HCT116 (cell line): Measurements from ENCODE around the gene FBXW4. TPM values are rescaled to one million over a fixed set of nuclear protein-coding genes. Genes with fewer than 3 reads are reported as not detected.

Experiments used
- ATAC-seq: fragments of 200-7000 bp; cut with Tn5 transposase; 2 replicates; pipeline ENCODE4 v1.9.1; 2020; ENCODE audit warnings: mild to moderate bottlenecking, moderate library complexity
- BruUV-seq: library from RNA; stranded (reverse); fragments of 400-500 nt; replicated peaks from 2 replicates; lab custom pipeline; 2021; lab: Mats Ljungman, UMichigan
- CTCF ChIA-PET: fragments of 300-600 bp; sonication (Branson Sonifier 250); formaldehyde crosslinking; loops from one replicate; lab custom pipeline; 2021; ENCODE audit warnings: antibody characterized with exemption; lab: Charles Lee
- POLR2A ChIA-PET: fragments of 300-600, 350-600 bp; sonication (Branson Sonifier 250); formaldehyde crosslinking; loops from one replicate; lab custom pipeline; 2021; ENCODE audit warnings: antibody characterized with exemption; lab: Charles Lee
- RAD21 ChIA-PET, 2 experiments: fragments of 300-600 bp; sonication (Branson Sonifier 250); formaldehyde crosslinking; loops; one replicate each; lab custom pipeline; 2023; ENCODE audit warnings: low total read pairs in 2 of 2; ENCODE audit not compliant: uncharacterized antibody in 2 of 2, unreplicated experiment in 2 of 2, low non-redundant PET in 1 of 2; lab: Charles Lee
- DNase-seq: peaks from one replicate; pipeline ENCODE4 v3.0.0-alpha.2; 2010; ENCODE audit warnings: low read depth, low spot score
- H2AFZ ChIP-seq: fragments of 200-600 bp; shearing (Covaris generic), sonication (generic); 2 replicates; pipeline ENCODE4 v1.6.1; 2017; ENCODE audit warnings: low read depth, mixed run types, mixed read lengths, antibody characterized with exemption, low read length; ENCODE audit not compliant: poor library complexity, severe bottlenecking
- H3K27ac ChIP-seq: 2 replicates; pipeline ENCODE4 v1.5.1; 2012; ENCODE audit warnings: low read depth, low read length
- H3K27me3 ChIP-seq: fragments of 200-600 bp; sonication (generic); 2 replicates; pipeline ENCODE4 v1.6.1; 2016; ENCODE audit warnings: mixed run types, low read length, mixed read lengths; ENCODE audit not compliant: insufficient read depth
- H3K36me3 ChIP-seq, 2 experiments: fragments of 200-500 bp in 1 of 2; fragments of 200-600 bp in 1 of 2; sonication (Bioruptor generic) in 1 of 2; sonication (generic) in 1 of 2; 2 replicates each; pipeline versions ENCODE4 v1.5.1 to v1.6.1; 2014 to 2016; ENCODE audit warnings: low read length in 2 of 2, inconsistent platforms in 1 of 2, mixed read lengths in 1 of 2, mixed run types in 1 of 2; ENCODE audit not compliant: insufficient read depth in 2 of 2, control insufficient read depth in 1 of 2
- H3K4me1 ChIP-seq, 2 experiments: fragments of 200-600 bp in 1 of 2; sonication (generic) in 1 of 2; 2 replicates each; pipeline versions ENCODE4 v1.5.1 to v1.6.1; 2012 to 2017; ENCODE audit warnings: low read length in 2 of 2, inconsistent platforms in 1 of 2, mild to moderate bottlenecking in 1 of 2, mixed read lengths in 1 of 2, mixed run types in 1 of 2, moderate library complexity in 1 of 2; ENCODE audit not compliant: insufficient read depth in 2 of 2, control insufficient read depth in 1 of 2
- H3K4me2 ChIP-seq: fragments of 200-600 bp; sonication (generic); 2 replicates; pipeline ENCODE4 v1.6.1; 2017; ENCODE audit warnings: mixed run types, low read length, mixed read lengths
- H3K4me3 ChIP-seq, 2 experiments: fragments of 200-600 bp in 1 of 2; sonication (generic) in 1 of 2; replicated peaks in 1 of 2; 2 replicates each; pipeline ENCODE4 v1.5.1; 2011 to 2016; ENCODE audit warnings: low read length in 2 of 2, control low read depth in 1 of 2, low read depth in 1 of 2, mild to moderate bottlenecking in 1 of 2, mixed read lengths in 1 of 2, mixed run types in 1 of 2
- H3K79me2 ChIP-seq: fragments of 200-600 bp; sonication (generic); 2 replicates; pipeline ENCODE4 v1.6.1; 2017; ENCODE audit warnings: mild to moderate bottlenecking, mixed run types, low read length, moderate library complexity, mixed read lengths; ENCODE audit not compliant: insufficient read depth
- H3K9ac ChIP-seq: fragments of 200-600 bp; sonication (generic); 2 replicates; pipeline ENCODE4 v1.6.1; 2016; ENCODE audit warnings: low read length, mixed read lengths
- H3K9me2 ChIP-seq: fragments of 200-600 bp; sonication (generic), shearing (Covaris generic); 2 replicates; pipeline ENCODE4 v1.6.1; 2017; ENCODE audit warnings: mixed run types, mild to moderate bottlenecking, moderate library complexity; ENCODE audit not compliant: insufficient read depth
- H3K9me3 ChIP-seq, 2 experiments: fragments of 200-500 bp in 1 of 2; fragments of 200-600 bp in 1 of 2; sonication (Bioruptor generic) in 1 of 2; sonication (generic) in 1 of 2; 2 replicates each; pipeline ENCODE4 v1.6.1; 2014 to 2017; ENCODE audit warnings: low read length in 2 of 2, mixed read lengths in 2 of 2, inconsistent platforms in 1 of 2, low read depth in 1 of 2, mild to moderate bottlenecking in 1 of 2, mixed run types in 1 of 2, moderate library complexity in 1 of 2; ENCODE audit not compliant: control insufficient read depth in 1 of 2, insufficient read depth in 1 of 2
- H4K20me1 ChIP-seq: fragments of 200-600 bp; sonication (generic), shearing (Covaris generic); 2 replicates; pipeline ENCODE4 v1.6.1; 2017; ENCODE audit warnings: mixed run types, mild to moderate bottlenecking, moderate library complexity; ENCODE audit not compliant: insufficient read depth
- ATF3 ChIP-seq: IDR thresholded peaks from 2 replicates; pipeline ENCODE4 v1.6.1; 2012
- CBX3 ChIP-seq: IDR thresholded peaks from 2 replicates; pipeline ENCODE4 v1.6.1; 2012; ENCODE audit warnings: low read depth
- CEBPB ChIP-seq: IDR thresholded peaks from 2 replicates; pipeline ENCODE4 v1.6.1; 2012; ENCODE audit warnings: low read depth
- EGR1 ChIP-seq: IDR thresholded peaks from 2 replicates; pipeline ENCODE4 v1.6.1; 2012; ENCODE audit warnings: low read depth
- ELF1 ChIP-seq: IDR thresholded peaks from 2 replicates; pipeline ENCODE4 v1.6.1; 2012; ENCODE audit warnings: low read depth, borderline replicate concordance
- FOSL1 ChIP-seq: IDR thresholded peaks from 2 replicates; pipeline ENCODE4 v1.6.1; 2012; ENCODE audit warnings: low read depth
- JUND ChIP-seq: IDR thresholded peaks from 2 replicates; pipeline ENCODE4 v1.6.1; 2012
- MAX ChIP-seq: IDR thresholded peaks from 2 replicates; pipeline ENCODE4 v1.6.1; 2012
- POLR2A ChIP-seq: IDR thresholded peaks from 2 replicates; pipeline ENCODE4 v1.7.0; 2011; ENCODE audit warnings: borderline replicate concordance; ENCODE audit not compliant: insufficient read depth, insufficient read length; ENCODE audit errors: extremely low read depth
- RAD21 ChIP-seq: IDR thresholded peaks from 2 replicates; pipeline ENCODE4 v1.6.1; 2012; ENCODE audit warnings: low read depth, mild to moderate bottlenecking
- REST ChIP-seq: IDR thresholded peaks from 2 replicates; pipeline ENCODE4 v1.6.1; 2012; ENCODE audit warnings: low read depth
- SIN3A ChIP-seq: IDR thresholded peaks from 2 replicates; pipeline ENCODE4 v1.6.1; 2012; ENCODE audit warnings: low read depth
- SP1 ChIP-seq: IDR thresholded peaks from 2 replicates; pipeline ENCODE4 v1.6.1; 2012; ENCODE audit warnings: low read depth
- SRF ChIP-seq: IDR thresholded peaks from 2 replicates; pipeline ENCODE4 v1.6.1; 2012; ENCODE audit warnings: low read depth
- TCF7L2 ChIP-seq: IDR thresholded peaks from 2 replicates; pipeline ENCODE4 v1.7.0; 2011; ENCODE audit warnings: borderline replicate concordance, inconsistent platforms; ENCODE audit not compliant: insufficient read depth, insufficient read length; ENCODE audit errors: extremely low read depth
- ZBTB33 ChIP-seq: IDR thresholded peaks from 2 replicates; pipeline ENCODE4 v1.6.1; 2011; ENCODE audit warnings: mild to moderate bottlenecking, low read length, moderate library complexity; ENCODE audit not compliant: insufficient replicate concordance; ENCODE audit errors: extremely low read depth
- ZFX ChIP-seq: fragments of 450-650 bp; IDR thresholded peaks from 2 replicates; pipeline ENCODE4 v1.6.1; 2017
- ZNF274 ChIP-seq: fragments of 200-500 bp; sonication (Bioruptor generic); IDR thresholded peaks from 2 replicates; pipeline ENCODE4 v1.6.1; 2014; ENCODE audit warnings: mild to moderate bottlenecking, low read depth, low read length, inconsistent platforms
- intact Hi-C: fragments of 100-400 bp; cut with micrococcal nuclease; formaldehyde crosslinking; loops from 2 replicates; pipeline ENCODE4 v1.10.0; 2022
- total RNA-seq: library from RNA; stranded (reverse); gene quantifications from one replicate; pipeline ENCODE4 v1.2.1, GENCODE V29; 2021; ENCODE audit not compliant: unreplicated experiment

The FBXW4 gene
- total RNA-seq, 1 experiment from 2014 or later: 35.3 TPM

GRCh38 chr10:101563007-101563406 lies 132.0 kb downstream of the FBXW4 start:
- POLR2A ChIA-PET: no interaction called here
- Histone ChIP-seq H3K9me3 (no peaks in the 10 kb centered on the region), H4K20me1 (no peaks in the 10 kb centered on the region), H3K9me2 (no peaks in the 10 kb centered on the region), H3K27me3 (no peaks in the 10 kb centered on the region; the same call in 1 of the 2 replicates), H2AFZ (no peak overlapping the region), H3K79me2 (no peaks in the 10 kb centered on the region), H3K4me3 (no peak overlapping the region), H3K27ac (no peak overlapping the region), H3K9ac (no peak overlapping the region), H3K36me3 (no peaks in the 10 kb centered on the region), H3K4me2 (no peak overlapping the region), H3K4me1 (peaks cover 5 to 9% of the 10 kb centered on the region in 2 experiments; a peak in 3 of 4 replicates)
- TF ChIP-seq MAX (no peak), JUND (no peak), SP1 (no peak), TCF7L2 (no peak), POLR2A (no peak), REST (no peak), SRF (no peak), ATF3 (no peak), ELF1 (no peak), ZNF274 (no peak), CBX3 (no peak), RAD21 (no peak), ZBTB33 (no peak), SIN3A (no peak), ZFX (no peak), CEBPB (no peak), FOSL1 (no peak), EGR1 (no peak)
- CTCF ChIA-PET: no interaction called here
- RAD21 ChIA-PET: no interaction called here
- BruUV-seq: no TSS peak
- DNase-seq (no peak), ATAC-seq (no peak)
- intact Hi-C loops: no loop called here
